Testis (tissue), 2 donors: ENCODE data around the gene KLK7.

Experiments used
- POLR2A ChIP-seq: fragments of 450-650 bp; IDR thresholded peaks from one replicate; pipeline ENCODE4 v1.6.1; 2017; ENCODE audit warnings: antibody characterized with exemption, mild to moderate bottlenecking, moderate library complexity
- TF ChIP-seq, protein P1 (sequence below), 3 experiments: fragments of 450-650 bp in 2 of 3; fragments of 200-600 bp in 1 of 3; sonication (generic) in 1 of 3; IDR thresholded peaks; one replicate each; pipeline ENCODE4 v1.5.1; 2016 to 2019; ENCODE audit warnings: antibody characterized with exemption in 3 of 3, mild to moderate bottlenecking in 2 of 3, moderate library complexity in 1 of 3

DNA sequence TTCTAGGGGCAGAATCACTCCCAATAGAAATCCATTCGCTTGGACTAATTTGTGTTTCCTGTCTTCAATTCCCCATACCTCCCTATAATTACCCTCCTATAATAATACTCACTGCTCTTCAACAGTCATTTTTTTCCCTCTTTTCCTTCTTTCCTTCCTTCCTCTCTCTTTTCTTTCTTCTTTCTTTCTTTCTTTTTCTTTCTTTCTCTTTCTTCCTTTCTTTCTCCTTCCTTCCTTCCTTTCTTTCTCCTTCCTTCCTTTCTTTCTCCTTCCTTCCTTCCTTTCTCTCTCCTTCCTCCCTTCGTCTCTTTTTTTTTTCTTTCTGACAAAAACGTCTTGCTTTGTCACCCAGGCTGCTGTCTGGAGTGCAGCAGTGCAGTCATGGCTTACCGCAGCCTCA lies 38.9 kb downstream of the KLK7 start:
- TF ChIP-seq, protein P1, sequence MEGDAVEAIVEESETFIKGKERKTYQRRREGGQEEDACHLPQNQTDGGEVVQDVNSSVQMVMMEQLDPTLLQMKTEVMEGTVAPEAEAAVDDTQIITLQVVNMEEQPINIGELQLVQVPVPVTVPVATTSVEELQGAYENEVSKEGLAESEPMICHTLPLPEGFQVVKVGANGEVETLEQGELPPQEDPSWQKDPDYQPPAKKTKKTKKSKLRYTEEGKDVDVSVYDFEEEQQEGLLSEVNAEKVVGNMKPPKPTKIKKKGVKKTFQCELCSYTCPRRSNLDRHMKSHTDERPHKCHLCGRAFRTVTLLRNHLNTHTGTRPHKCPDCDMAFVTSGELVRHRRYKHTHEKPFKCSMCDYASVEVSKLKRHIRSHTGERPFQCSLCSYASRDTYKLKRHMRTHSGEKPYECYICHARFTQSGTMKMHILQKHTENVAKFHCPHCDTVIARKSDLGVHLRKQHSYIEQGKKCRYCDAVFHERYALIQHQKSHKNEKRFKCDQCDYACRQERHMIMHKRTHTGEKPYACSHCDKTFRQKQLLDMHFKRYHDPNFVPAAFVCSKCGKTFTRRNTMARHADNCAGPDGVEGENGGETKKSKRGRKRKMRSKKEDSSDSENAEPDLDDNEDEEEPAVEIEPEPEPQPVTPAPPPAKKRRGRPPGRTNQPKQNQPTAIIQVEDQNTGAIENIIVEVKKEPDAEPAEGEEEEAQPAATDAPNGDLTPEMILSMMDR (IDR thresholded peaks at IDR 0.05): no peak
- TF ChIP-seq POLR2A: no peak
